ENCODE data around the gene SRD5A1.

Gene SRD5A1

DNA sequence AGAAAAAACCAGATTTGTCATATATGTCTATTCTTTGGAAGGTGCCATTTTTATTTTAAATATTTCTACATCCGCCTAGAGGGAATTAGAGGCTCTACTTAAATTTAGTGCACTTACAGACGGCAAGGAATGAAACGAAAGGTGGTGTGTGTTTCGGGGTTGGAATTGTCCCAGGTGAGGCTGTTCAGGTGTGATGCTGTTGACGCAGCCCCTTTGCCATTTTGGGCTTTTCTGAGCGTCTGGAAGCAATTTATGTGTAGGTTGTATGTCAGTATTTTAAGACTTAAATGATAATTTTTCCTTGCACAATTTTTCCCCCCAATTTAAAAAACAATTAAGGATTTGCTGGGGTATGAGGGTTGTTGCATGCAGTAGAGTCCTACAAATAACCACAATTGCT, 82.0 kb downstream of the SRD5A1 start:
- DNase-seq: no peak

DNA sequence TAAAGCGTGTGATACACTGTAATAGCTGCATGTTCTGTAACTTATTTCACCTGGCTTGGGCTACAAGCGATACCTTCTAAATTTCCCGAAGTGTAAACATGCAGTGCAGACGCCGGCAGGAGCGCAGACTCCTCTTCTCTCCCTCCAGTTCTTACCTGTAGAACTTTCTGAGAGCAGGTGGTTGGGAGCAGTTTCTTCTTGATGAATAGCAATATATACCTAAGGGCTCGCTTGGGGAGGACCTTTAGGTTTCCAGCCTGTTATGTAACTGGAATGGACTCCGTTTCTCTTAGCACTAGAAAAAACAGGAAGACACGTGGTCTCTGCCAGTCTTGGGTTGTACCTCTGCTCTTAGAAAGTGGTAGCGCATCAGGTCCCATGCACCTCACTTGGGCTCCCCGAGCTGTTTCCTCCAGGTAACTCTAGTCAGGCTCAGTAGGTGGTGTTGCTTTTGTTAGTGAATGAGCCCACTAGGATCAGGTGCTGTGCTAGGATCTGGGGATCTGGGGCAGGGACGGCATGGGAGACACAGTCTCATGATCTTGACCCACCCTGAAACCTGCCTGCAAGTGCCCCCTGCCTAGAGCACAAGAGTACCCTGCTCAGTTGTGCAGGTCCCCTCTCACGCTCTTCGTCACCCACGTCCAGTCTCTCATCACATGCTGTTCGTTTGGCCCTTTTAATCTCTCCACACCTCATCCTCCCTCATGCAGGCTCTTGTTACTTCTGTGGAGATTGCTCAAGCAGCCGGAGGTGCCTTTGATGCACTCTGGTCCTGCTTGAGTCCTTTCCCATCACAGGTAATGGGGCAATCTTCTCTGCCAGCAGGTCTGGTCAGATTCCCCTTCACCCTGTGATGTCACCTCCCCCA, 82.8 kb downstream of the SRD5A1 start:
- no peak for DNase-seq

DNA sequence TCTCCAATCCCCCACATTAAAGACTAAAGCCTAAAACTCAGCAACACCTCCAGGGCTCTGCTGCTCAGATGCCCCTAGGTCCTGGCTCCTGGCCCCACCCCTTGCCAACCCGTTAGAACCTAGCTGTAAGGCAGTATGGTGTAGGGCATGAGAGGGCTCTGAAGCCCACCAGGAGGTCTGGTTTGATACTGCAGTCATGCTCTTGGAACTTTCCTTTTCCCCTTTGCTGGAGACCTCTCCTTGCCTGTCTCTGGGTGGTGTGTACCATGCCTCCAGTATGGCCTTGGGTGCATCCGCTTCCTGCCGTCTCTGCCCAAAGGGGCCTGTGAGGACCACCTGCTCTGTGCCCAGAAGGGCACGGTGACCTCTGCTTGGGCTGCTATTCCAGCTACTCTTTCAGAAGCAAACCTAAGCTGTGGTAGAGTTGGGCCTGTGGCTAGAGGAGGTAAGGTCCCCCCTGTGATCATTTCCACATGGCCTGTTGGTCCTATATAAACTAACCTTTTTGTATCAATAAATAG, 83.4 kb downstream of the SRD5A1 start:
- DNase-seq: no peak

DNA sequence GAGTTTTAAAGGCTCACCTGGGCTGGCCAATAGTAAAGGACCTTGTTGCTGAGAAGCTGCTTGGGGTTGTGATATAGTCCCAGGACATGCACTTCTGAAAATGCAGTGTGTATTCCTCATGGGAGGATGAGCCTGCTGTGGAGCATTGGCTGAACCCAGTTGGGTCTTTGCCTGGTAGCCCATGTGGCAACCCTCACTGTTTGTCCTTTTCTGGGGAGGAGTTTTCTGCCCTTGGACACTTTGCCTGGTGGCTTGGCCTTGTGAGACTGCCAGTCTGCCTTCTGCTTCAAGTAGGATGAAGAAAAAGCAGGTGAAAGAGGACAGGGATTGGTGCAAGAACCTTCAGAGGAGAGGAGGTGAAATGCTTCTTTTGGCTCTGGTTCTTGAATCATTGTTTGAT, 84.0 kb downstream of the SRD5A1 start:
- no peak for DNase-seq

DNA sequence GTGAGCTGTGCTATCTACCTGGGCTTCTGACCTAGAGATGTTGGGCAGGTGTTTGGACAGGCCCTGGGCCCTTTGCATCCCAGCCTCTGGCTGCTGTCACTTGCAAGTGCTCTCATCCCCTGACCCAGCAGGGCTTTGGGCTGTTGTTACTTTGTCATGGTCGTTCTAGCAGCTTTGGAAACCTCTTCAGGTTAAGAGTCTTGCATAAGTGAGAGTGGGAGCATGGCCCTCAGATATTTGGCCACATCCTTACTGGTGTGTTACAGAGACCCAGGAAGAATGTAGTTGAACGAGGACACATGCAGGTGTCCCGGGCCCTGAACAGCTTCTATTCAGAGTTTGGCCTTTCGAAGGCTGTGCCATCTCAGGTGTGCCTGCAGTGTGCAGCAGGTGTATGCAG, 84.4 kb downstream of the SRD5A1 start:
- DNase-seq: no peak

DNA sequence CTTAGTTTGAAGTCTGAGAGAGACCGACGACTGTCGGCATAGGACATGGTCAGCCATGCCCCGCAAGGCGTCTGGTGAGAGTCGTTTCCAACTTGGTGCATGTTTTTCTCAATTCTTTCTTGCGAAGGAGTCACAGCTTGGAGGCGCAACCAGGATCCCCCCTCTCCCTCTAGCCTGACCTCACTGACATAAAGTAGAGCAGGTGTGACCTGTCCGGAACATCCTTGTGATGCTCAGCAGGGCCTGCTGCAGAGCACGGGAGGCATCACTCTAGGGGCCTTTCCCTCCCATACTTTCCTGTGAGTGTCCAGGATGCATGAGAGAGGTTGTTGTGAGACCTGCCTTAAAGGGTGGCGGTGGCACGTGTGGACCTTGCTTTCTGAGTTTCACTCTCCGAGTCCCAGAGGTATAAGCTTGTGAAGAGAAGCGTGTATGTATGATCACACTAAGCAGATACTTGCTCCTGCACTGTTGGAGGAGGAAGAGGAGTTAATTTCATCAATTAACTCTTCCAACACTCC, 85.0 kb downstream of the SRD5A1 start:
- no peak for DNase-seq

DNA sequence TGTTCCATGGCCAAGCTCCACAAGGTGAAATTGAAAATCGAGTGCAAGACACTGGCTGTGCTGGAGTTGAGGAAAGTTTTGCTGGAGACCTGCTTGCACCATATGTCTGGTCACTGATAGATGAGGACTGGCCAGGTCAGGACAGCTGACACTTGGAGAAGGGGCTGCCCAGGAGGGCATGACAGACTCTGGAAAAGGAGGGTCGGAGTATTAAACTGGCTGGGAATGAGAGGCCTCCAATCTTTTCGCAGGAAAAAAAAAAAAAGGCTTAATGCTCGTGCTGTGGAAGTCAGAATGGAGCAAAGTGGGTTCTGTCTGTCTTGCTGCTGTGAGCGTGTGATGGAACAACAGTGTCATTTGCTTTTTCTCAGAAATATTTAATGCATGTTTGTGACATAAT, 85.5 kb downstream of the SRD5A1 start:
- DNase-seq: no peak

DNA sequence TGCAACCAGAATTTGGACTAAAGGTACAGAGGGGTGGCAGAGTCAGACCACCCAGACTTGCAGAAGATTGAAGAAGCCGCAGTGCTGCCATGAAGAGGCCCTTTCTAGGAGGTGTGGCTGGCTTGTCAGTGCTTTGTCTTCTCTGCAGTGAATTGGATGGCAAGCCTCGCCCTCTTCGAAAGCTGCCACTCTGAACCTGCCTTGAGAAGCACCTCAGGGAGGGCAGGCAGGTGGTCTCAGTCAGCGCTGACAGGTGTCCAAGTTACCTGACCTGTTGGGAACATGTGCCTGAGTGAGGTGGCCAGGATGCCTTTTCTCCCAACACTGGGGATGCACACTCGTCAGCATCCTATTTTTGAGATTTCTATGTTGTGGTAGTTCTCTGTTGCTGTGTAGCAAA, 86.2 kb downstream of the SRD5A1 start:
- no peak for DNase-seq

DNA sequence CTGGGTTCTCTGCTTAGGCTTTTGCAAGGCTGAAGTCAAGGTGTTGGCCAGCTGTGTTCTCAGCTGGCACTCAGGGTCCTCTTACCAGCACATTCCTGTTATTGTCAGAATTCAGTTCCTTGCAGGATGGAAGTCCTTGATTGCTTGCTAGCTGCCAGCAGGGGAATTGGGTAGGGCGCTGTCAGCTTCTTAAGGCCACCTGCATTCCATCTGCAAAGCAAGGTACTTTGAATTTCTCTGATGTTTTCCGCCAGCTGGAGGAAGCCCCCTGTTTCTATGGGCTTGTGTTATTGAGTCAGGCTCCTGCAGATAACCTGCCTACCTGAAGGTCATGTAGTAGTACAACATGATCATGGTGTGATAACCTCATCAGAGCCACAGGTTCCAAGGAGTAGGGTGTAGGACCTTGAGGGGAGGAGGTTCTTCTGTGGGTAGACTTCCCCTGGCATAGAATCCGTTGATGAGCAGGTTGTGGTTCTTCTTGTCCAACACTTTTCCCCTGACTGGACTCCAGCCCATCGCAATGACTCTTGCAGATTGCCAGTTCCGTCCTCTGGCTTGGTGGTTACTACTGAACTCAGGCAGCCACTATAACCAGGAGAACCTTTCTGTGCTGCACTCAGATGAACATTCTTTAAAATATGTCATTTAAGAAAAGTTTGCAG, 86.8 kb downstream of the SRD5A1 start:
- no peak for DNase-seq

DNA sequence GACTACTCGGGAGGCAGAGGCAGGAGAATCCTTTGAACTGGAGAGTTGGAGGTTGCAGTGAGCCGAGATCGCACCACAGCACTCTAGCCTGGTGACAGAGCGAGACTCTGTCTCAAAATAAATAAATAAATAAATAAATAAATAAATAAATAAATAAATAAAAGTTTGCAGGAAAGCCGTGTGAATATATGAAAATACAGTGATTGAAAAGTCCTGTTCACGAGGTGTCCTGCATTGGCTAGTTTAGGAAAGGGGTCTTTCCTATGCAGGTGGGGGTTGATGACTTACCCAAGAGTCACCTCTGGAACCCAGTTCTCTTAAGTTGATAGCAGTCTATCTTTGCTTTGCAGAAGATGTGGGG, 87.3 kb downstream of the SRD5A1 start:
- DNase-seq: no peak

DNA sequence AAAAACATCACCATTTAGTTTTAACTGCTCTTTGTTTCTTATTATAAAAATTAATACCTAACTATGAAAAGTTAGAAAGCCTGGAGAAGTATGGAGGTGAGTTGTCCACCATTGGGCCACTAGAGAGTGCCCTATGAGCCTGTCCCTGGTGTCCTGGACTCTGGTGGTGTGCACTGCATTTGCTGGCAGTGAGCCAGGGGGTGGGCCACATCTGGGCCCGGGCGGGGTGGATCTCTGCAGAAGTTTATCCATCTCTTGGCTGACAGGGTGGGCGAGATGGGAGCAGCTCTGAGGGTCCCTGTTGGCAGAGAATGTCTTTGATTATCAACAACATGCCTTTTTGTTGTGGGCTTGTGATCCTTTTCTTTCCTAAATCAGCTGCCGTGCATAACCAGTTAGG, 88.2 kb downstream of the SRD5A1 start:
- DNase-seq: no peak

DNA sequence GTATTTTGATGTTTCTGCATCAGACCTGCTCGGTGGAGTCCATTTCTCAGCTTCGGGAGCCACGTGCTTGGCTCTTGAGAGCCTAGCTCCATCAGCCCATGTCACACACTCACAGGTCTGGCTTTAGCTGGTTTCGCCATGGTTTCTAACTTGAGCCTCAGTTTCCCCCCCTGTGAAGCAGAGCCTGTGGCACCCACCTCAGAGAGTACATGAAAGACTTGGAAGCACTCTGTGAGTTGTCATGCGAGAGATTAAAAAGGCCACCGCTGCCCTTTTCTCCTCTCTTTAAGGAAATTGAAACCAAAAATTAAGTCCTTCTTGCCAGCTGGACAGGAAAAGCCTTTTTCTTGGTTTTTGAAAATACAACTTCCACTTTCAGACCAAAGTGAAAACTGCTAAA, 88.8 kb downstream of the SRD5A1 start:
- DNase-seq: no peak

DNA sequence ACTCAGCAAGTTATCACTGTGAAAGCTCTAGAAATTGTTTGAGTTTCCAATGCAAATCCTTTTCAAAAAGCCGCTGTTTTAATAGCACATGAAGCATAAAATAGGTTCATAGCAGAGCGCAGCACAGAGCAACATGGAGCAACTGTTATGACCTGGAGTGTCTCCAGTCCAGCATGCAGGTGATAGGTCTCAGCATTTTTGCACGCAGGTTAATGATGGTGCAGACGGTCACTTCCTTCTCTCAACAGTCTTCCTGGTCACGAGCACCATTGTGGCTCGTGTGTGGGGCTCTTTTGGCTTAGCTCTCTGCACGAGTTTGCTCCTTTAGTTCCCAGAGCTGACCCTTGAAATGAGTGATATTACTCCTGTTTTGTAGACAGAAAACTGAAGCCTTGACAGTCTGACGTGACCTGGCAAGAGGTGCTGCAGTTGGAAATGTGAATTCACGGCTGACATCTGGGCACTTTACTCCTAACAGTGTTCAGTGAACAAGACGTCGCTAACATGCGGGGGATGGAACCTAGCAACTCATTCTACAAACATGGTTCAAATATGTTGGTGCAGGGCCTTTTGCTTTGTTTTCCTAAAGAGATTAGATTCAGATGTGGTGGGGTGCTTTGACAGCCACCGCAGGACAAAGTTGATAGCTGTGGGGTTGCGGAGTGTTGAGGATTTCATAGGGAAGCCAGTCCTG, 90.0 kb downstream of the SRD5A1 start:
- DNase-seq: no peak

DNA sequence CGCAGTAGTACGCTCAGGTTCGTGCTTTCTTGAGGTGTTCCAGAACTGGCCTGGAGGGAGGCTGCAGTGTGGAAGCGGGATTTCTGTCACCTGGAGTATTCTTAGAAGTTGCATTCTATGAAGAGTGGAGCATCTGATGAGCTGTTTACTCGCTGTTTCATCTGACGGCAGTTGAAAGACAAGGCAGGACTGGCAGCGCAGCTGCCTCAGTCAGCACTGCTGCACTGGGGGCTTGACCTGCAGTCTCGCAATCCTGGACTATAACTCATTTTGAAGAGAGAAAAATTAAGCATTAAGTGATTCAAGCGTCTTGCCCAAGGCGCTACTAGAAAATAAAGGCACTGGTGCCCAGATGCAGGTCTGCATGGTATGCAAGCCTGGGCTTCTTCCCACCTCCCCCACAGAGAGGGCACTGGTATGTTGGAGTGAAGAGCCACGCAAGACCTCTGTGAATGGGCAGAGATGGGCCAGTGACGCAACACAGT, 90.6 kb downstream of the SRD5A1 start:
- no peak for DNase-seq

Data from activated CD4-positive, alpha-beta T cell treated with anti-CD3 and anti-CD28 coated beads, Interleukin-2, amount 50 U/mL, for 48 hours (primary cell).